ENCODE results near the gene FAM241A.
"Not testable (repeated sequence)": the region's sequence is repeated elsewhere in the genome, so short reads cannot be mapped to it uniquely, and the experiment has no call there.

FAM241A gene

DNA sequence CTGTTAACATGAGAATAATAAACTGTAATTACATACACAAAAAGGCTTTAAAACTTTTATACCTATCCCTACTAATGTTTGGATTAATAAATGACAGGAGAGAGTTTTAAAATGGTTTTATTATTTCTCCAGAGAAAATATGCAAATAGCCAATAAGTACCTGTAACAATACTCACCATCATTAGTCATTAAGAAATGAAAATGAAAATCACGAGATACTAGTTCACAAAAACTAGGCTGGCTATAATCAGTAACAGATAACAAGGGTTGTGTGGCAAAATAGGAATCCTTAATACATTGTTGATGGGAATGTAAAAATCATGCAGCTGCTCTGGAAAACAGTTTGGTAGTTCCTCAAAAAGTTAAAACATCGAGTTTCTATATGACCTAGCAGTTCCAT is 61.2 kb downstream of the FAM241A start:
- no peak overlapping the region for H3K27ac ChIP-seq (ENCODE audit: low read depth, low read length, poor library complexity, severe bottlenecking)
- no peaks in the 10 kb centered on the region for H4K20me1 ChIP-seq (ENCODE audit: insufficient read depth, low read length)
- H2AFZ ChIP-seq (ENCODE audit: low read length) = no peak overlapping the region

DNA sequence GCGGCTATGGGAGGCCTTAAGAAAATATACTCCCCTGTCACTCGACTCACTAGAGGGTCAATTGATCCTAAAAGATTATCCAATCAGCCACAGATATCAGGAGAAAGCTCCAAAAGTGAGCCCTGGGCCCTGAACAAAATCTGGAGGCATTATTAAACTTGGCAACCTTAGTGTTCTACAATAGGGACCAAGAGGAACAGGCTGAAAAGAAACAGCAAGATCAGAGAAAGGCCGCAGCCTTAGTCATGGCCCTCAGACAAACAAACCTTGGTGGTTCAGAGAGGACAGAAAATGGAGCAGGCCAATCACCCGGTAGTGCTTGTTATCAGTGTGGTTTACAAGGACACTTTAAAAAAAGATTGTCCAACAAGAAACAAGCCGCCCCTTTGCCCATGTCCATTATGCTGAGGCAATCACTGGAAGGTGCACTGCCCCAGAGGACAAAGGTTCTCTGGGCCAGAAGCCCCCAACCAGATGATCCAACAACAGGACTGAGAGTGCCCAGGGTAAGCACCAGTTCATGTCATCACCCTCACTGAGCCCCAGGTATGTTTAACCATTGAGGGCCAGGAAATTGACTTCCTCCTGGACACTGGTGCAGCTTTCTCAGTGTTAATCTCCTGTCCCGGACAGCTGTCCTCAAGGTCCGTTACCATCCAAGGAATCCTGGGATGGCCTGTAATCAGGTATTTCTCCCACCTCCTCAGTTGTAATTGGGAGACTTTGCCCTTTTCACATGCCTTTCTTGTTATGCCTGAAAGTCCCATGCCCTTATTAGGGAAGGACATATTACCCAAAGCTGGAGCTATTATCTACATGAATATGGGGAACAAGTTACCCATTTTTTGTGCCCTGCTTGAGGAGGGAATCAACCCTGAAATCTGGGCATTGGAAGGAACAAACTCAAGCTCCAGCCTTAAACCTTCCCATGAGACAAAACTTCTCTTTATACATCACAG is 63.2 kb downstream of the FAM241A start:
- not testable (repeated sequence) for H3K27me3 ChIP-seq (ENCODE audit: insufficient read depth, low read length); H3K9me3 ChIP-seq (ENCODE audit: low read length); H3K4me2 ChIP-seq (ENCODE audit: low read length); H2AFZ ChIP-seq (ENCODE audit: low read length); H3F3A ChIP-seq (ENCODE audit: insufficient read depth, low read length); H3K36me3 ChIP-seq (ENCODE audit: insufficient read depth, low read length); H3K9ac ChIP-seq (ENCODE audit: low read length); H3K4me3 ChIP-seq (ENCODE audit: low read depth, low read length, poor library complexity, severe bottlenecking); H4K20me1 ChIP-seq (ENCODE audit: insufficient read depth, low read length); H3K27ac ChIP-seq (ENCODE audit: low read depth, low read length, poor library complexity, severe bottlenecking); H3K4me1 ChIP-seq (ENCODE audit: insufficient read depth, low read length, severe bottlenecking); H3K9me2 ChIP-seq (ENCODE audit: low read depth, low read length); H3K79me2 ChIP-seq (ENCODE audit: insufficient read depth, low read length)

More for the DNA sequence above, 61.2 kb downstream of the FAM241A start:
- Histone ChIP-seq H3F3A (ENCODE audit: insufficient read depth, low read length) (no peaks in the 10 kb centered on the region), H3K9me3 (ENCODE audit: low read length) (no peaks in the 10 kb centered on the region), H3K36me3 (ENCODE audit: insufficient read depth, low read length) (no peaks in the 10 kb centered on the region), H3K27me3 (ENCODE audit: insufficient read depth, low read length) (no peaks in the 10 kb centered on the region), H3K79me2 (ENCODE audit: insufficient read depth, low read length) (no peaks in the 10 kb centered on the region), H3K4me3 (ENCODE audit: low read depth, low read length, poor library complexity, severe bottlenecking) (no peak overlapping the region), H3K4me2 (ENCODE audit: low read length) (no peak overlapping the region), H3K9me2 (ENCODE audit: low read depth, low read length) (no peaks in the 10 kb centered on the region), H3K4me1 (ENCODE audit: insufficient read depth, low read length, severe bottlenecking) (no peaks in the 10 kb centered on the region), H3K9ac (ENCODE audit: low read length) (no peak overlapping the region)
- TF ChIP-seq EZH2 (IDR thresholded peaks at IDR 0.05; ENCODE audit: borderline replicate concordance, low read length) = no peak
- TF ChIP-seq, protein P1, sequence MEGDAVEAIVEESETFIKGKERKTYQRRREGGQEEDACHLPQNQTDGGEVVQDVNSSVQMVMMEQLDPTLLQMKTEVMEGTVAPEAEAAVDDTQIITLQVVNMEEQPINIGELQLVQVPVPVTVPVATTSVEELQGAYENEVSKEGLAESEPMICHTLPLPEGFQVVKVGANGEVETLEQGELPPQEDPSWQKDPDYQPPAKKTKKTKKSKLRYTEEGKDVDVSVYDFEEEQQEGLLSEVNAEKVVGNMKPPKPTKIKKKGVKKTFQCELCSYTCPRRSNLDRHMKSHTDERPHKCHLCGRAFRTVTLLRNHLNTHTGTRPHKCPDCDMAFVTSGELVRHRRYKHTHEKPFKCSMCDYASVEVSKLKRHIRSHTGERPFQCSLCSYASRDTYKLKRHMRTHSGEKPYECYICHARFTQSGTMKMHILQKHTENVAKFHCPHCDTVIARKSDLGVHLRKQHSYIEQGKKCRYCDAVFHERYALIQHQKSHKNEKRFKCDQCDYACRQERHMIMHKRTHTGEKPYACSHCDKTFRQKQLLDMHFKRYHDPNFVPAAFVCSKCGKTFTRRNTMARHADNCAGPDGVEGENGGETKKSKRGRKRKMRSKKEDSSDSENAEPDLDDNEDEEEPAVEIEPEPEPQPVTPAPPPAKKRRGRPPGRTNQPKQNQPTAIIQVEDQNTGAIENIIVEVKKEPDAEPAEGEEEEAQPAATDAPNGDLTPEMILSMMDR (IDR thresholded peaks at IDR 0.05; ENCODE audit: low read length) = no peak

- no peaks in the 10 kb centered on the region for H3K79me2 ChIP-seq (ENCODE audit: insufficient read depth, low read length)
- no peaks in the 10 kb centered on the region for H3K27me3 ChIP-seq (ENCODE audit: insufficient read depth, low read length)
- no peaks in the 10 kb centered on the region for H3K36me3 ChIP-seq (ENCODE audit: insufficient read depth, low read length)
- H2AFZ ChIP-seq (ENCODE audit: low read length) = no peak overlapping the region
- H3K4me3 ChIP-seq (ENCODE audit: low read depth, low read length, poor library complexity, severe bottlenecking) = no peak overlapping the region
- H3K27ac ChIP-seq (ENCODE audit: low read depth, low read length, poor library complexity, severe bottlenecking) = no peak overlapping the region
- peaks cover 10% of the 10 kb centered on the region for H3K4me1 ChIP-seq (ENCODE audit: insufficient read depth, low read length, severe bottlenecking)
- no peaks in the 10 kb centered on the region for H3K9me3 ChIP-seq (ENCODE audit: low read length)
- H3K9me2 ChIP-seq (ENCODE audit: low read depth, low read length) = no peaks in the 10 kb centered on the region
- H4K20me1 ChIP-seq (ENCODE audit: insufficient read depth, low read length) = no peaks in the 10 kb centered on the region
- H3K4me2 ChIP-seq (ENCODE audit: low read length) = no peak overlapping the region
- no peak for TF ChIP-seq EZH2 (IDR thresholded peaks at IDR 0.05; ENCODE audit: borderline replicate concordance, low read length)
- TF ChIP-seq, protein P1 (IDR thresholded peaks at IDR 0.05; ENCODE audit: low read length) = no peak
- no peaks in the 10 kb centered on the region for H3F3A ChIP-seq (ENCODE audit: insufficient read depth, low read length)
- H3K9ac ChIP-seq (ENCODE audit: low read length) = no peak overlapping the region
Observed at GRCh38 chr4:112210777-112211176, 65.5 kb downstream of the FAM241A start.

Data from OCI-LY1 (cell line).